ES-I3 (cell line): ENCODE measurements around the gene CCDC86.

ENCODE experiments used
- H3K36me3 ChIP-seq: 2 replicates; pipeline ENCODE4 v1.6.1; 2013; ENCODE audit warnings: mild to moderate bottlenecking, low read length, control low read depth, moderate library complexity; ENCODE audit not compliant: insufficient read depth
- H3K4me1 ChIP-seq: 2 replicates; pipeline ENCODE4 v1.6.1; 2013; ENCODE audit warnings: mild to moderate bottlenecking, control low read depth, low read length; ENCODE audit not compliant: insufficient read depth
- H3K9ac ChIP-seq: 2 replicates; pipeline ENCODE4 v1.6.1; 2013; ENCODE audit warnings: low read depth, mild to moderate bottlenecking, low read length, moderate library complexity
- H3K9me3 ChIP-seq: 2 replicates; pipeline ENCODE4 v1.6.1; 2013; ENCODE audit warnings: mild to moderate bottlenecking, low read length, moderate library complexity; ENCODE audit not compliant: control insufficient read depth, insufficient read depth

Gene CCDC86

GRCh38 chr11:60852982-60853950, 11.4 kb downstream of the CCDC86 start:
- no peak overlapping the region for H3K9ac ChIP-seq
- peaks cover 6% of the 10 kb centered on the region for H3K4me1 ChIP-seq
- H3K9me3 ChIP-seq: no peaks in the 10 kb centered on the region
- peaks cover 5% of the 10 kb centered on the region; the same call in 1 of the 2 replicates for H3K36me3 ChIP-seq

- H3K4me1 ChIP-seq: peaks cover 6% of the 10 kb centered on the region
- peaks cover 5% of the 10 kb centered on the region; the same call in 1 of the 2 replicates for H3K36me3 ChIP-seq
- no peaks in the 10 kb centered on the region for H3K9me3 ChIP-seq
- H3K9ac ChIP-seq: no peak overlapping the region
Measured at GRCh38 chr11:60854140-60854846, 12.4 kb downstream of the CCDC86 start.

- Histone ChIP-seq H3K4me1 (peaks cover 6% of the 10 kb centered on the region), H3K9me3 (no peaks in the 10 kb centered on the region), H3K9ac (no peak overlapping the region), H3K36me3 (peaks cover 5% of the 10 kb centered on the region; the same call in 1 of the 2 replicates)
Measured at GRCh38 chr11:60854847-60855725, 13.2 kb downstream of the CCDC86 start.

GRCh38 chr11:60855726-60856633, 14.1 kb downstream of the CCDC86 start, which contains the start of gene PTGDR2:
PTGDR2 (minus strand) TSS chr11:60855950; CDS start chr11:60853722, 2,228 bp downstream.
- Histone ChIP-seq H3K9me3 (no peaks in the 10 kb centered on the region), H3K36me3 (0 out of 2 replicates have a peak, but pooled peaks cover under 1% of the 10 kb centered on the region), H3K9ac (no peak within 1 kb of the TSS), H3K4me1 (peaks cover 6% of the 10 kb centered on the region)

GRCh38 chr11:60857378-60858232, 15.7 kb downstream of the CCDC86 start:
- Histone ChIP-seq H3K36me3 (no peaks in the 10 kb centered on the region), H3K4me1 (no peaks in the 10 kb centered on the region), H3K9ac (no peak overlapping the region), H3K9me3 (no peaks in the 10 kb centered on the region)

- H3K36me3 ChIP-seq: no peaks in the 10 kb centered on the region
- H3K9ac ChIP-seq: no peak overlapping the region
- no peaks in the 10 kb centered on the region for H3K4me1 ChIP-seq
- no peaks in the 10 kb centered on the region for H3K9me3 ChIP-seq
Measured at GRCh38 chr11:60858236-60858635, 16.3 kb downstream of the CCDC86 start.

GRCh38 chr11:60858731-60859464, 17.0 kb downstream of the CCDC86 start:
- Histone ChIP-seq H3K9me3 (no peaks in the 10 kb centered on the region), H3K36me3 (no peaks in the 10 kb centered on the region), H3K4me1 (no peaks in the 10 kb centered on the region), H3K9ac (no peak overlapping the region)

- Histone ChIP-seq H3K4me1 (no peaks in the 10 kb centered on the region), H3K9me3 (no peaks in the 10 kb centered on the region), H3K36me3 (no peaks in the 10 kb centered on the region), H3K9ac (no peak overlapping the region)
Measured at GRCh38 chr11:60859616-60860250, 17.8 kb downstream of the CCDC86 start.

- no peak overlapping the region for H3K9ac ChIP-seq
- H3K36me3 ChIP-seq: no peaks in the 10 kb centered on the region
- H3K4me1 ChIP-seq: no peaks in the 10 kb centered on the region
- H3K9me3 ChIP-seq: no peaks in the 10 kb centered on the region
Measured at GRCh38 chr11:60860943-60861342, 19.0 kb downstream of the CCDC86 start.

GRCh38 chr11:60862171-60862570, 20.3 kb downstream of the CCDC86 start:
- no peaks in the 10 kb centered on the region for H3K4me1 ChIP-seq
- H3K36me3 ChIP-seq: no peaks in the 10 kb centered on the region
- no peaks in the 10 kb centered on the region for H3K9me3 ChIP-seq
- no peak overlapping the region for H3K9ac ChIP-seq

GRCh38 chr11:60863550-60864521, 21.9 kb downstream of the CCDC86 start:
- Histone ChIP-seq H3K9me3 (no peaks in the 10 kb centered on the region), H3K9ac (no peak overlapping the region), H3K36me3 (no peaks in the 10 kb centered on the region), H3K4me1 (no peaks in the 10 kb centered on the region)
